ENCODE measurements around the gene ENO4. TPM values are rescaled to one million over a fixed set of nuclear protein-coding genes. Genes with fewer than 3 reads are reported as not detected.
A peak's percentile ranks its signal among the peaks of the same experiment; 100 is the strongest.

ENO4 gene
- total RNA-seq, 2 donors from 2014 or later = 0.27 to 0.91 TPM

GRCh38 chr10:116802876-116803275 lies 46.4 kb upstream of the ENO4 start:
- DNase-seq (ENCODE audit: low spot score) = no peak
- no peaks in the 10 kb centered on the region for H3K36me3 ChIP-seq
- H3K27me3 ChIP-seq (replicated peaks; ENCODE audit: insufficient read depth) = no peaks in the 10 kb centered on the region
- no peak for TF ChIP-seq CTCF (IDR thresholded peaks at IDR 0.05)
- TF ChIP-seq POLR2A (IDR thresholded peaks at IDR 0.05) = no peak
- no peak for TF ChIP-seq POLR2AphosphoS5 (IDR thresholded peaks at IDR 0.05)
- WGBS = 87% methylated on average over 18 of the region's 19 CpGs
- H3K27ac ChIP-seq = no peak overlapping the region
- H3K9me3 ChIP-seq = no peaks in the 10 kb centered on the region
- no peak overlapping the region for H3K4me3 ChIP-seq
- intact Hi-C loops (cut with DNase I) = no loop called here
- H3K4me1 ChIP-seq (replicated peaks) = no peaks in the 10 kb centered on the region

- intact Hi-C loops (cut with DNase I) = no loop called here
- 63% methylated on average over 22 of the region's 22 CpGs for WGBS
- H3K27me3 ChIP-seq (replicated peaks; ENCODE audit: insufficient read depth) = no peaks in the 10 kb centered on the region
- H3K4me1 ChIP-seq (replicated peaks) = no peaks in the 10 kb centered on the region
- TF ChIP-seq CTCF (IDR thresholded peaks at IDR 0.05) = no peak
- H3K27ac ChIP-seq = no peak overlapping the region
- H3K36me3 ChIP-seq = no peaks in the 10 kb centered on the region
- no peaks in the 10 kb centered on the region for H3K9me3 ChIP-seq
- DNase-seq (ENCODE audit: low spot score) = no peak
- no peak overlapping the region for H3K4me3 ChIP-seq
Measured at GRCh38 chr10:116803451-116804249, 45.6 kb upstream of the ENO4 start.

GRCh38 chr10:116808706-116809105 lies 40.6 kb upstream of the ENO4 start:
- intact Hi-C loops (cut with DNase I) = no loop called here

GRCh38 chr10:116809483-116810119 lies 39.7 kb upstream of the ENO4 start:
- no peak for DNase-seq (ENCODE audit: low spot score)
- Histone ChIP-seq H3K36me3 (no peaks in the 10 kb centered on the region), H3K4me3 (peak overlapping the region; percentile 8 to 10), H3K27me3 (replicated peaks; ENCODE audit: insufficient read depth) (peaks cover 3% of the 10 kb centered on the region), H3K9me3 (no peaks in the 10 kb centered on the region), H3K27ac (no peak overlapping the region), H3K4me1 (replicated peaks) (no peaks in the 10 kb centered on the region)
- TF ChIP-seq POLR2A (IDR thresholded peaks at IDR 0.05) = no peak
- TF ChIP-seq POLR2AphosphoS5 (IDR thresholded peaks at IDR 0.05) = no peak
- no peak for TF ChIP-seq CTCF (IDR thresholded peaks at IDR 0.05)
- intact Hi-C loops (cut with DNase I) = no loop called here
- WGBS = 32% methylated on average over 20 of the region's 20 CpGs

More at GRCh38 chr10:116808706-116809105, 40.6 kb upstream of the ENO4 start:
- H3K9me3 ChIP-seq = no peaks in the 10 kb centered on the region
- no peaks in the 10 kb centered on the region for H3K36me3 ChIP-seq
- H3K4me1 ChIP-seq (replicated peaks) = no peaks in the 10 kb centered on the region
- no peak overlapping the region for H3K27ac ChIP-seq
- WGBS = 86% methylated on average over 13 of the region's 13 CpGs
- no peak for DNase-seq (ENCODE audit: low spot score)
- no peak overlapping the region for H3K4me3 ChIP-seq
- H3K27me3 ChIP-seq (replicated peaks; ENCODE audit: insufficient read depth) = no peaks in the 10 kb centered on the region
- TF ChIP-seq POLR2A (IDR thresholded peaks at IDR 0.05) (no peak), CTCF (IDR thresholded peaks at IDR 0.05) (no peak), POLR2AphosphoS5 (IDR thresholded peaks at IDR 0.05) (no peak)

GRCh38 chr10:116810120-116810500 lies 39.2 kb upstream of the ENO4 start:
- Histone ChIP-seq H3K36me3 (no peaks in the 10 kb centered on the region), H3K27me3 (replicated peaks; ENCODE audit: insufficient read depth) (peaks cover 3% of the 10 kb centered on the region), H3K9me3 (no peaks in the 10 kb centered on the region), H3K4me3 (peak overlapping the region; percentile 8 to 10), H3K27ac (no peak overlapping the region), H3K4me1 (replicated peaks) (no peaks in the 10 kb centered on the region)
- DNase-seq (ENCODE audit: low spot score) = no peak
- intact Hi-C loops (cut with DNase I) = no loop called here
- WGBS = 41% methylated on average over 10 of the region's 10 CpGs
- no peak for TF ChIP-seq POLR2AphosphoS5 (IDR thresholded peaks at IDR 0.05)
- TF ChIP-seq CTCF (IDR thresholded peaks at IDR 0.05) = no peak
- no peak for TF ChIP-seq POLR2A (IDR thresholded peaks at IDR 0.05)

Data from prostate gland (tissue), 2 donors.